Measurements from ENCODE around the gene SLC6A5. TPM values are rescaled to one million over a fixed set of nuclear protein-coding genes. Genes with fewer than 3 reads are reported as not detected.

Gene SLC6A5
- polyA plus RNA-seq, 1 of the 3 experiments (the other 2 are of a cell fraction): not detected

DNA sequence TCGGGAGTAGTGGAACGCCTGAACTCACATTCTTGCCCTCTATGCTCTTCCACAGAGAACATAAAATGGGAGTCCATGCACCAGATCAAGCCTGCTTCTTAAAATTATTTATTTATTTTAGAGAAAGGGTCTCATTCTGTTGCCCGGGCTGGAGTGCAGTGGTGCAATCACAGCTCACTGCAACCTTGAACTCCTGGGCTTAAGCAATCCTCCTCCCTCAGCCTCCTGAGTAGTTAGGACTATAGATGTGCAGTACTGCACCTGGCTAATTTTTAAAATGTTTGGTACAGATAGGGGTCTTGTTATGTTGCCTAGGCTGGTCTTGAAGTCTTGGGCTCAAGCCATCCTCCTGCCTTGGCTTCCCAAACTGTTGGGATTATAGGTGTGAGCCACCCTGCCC, 13.0 kb downstream of the SLC6A5 start:
- TF ChIP-seq MEF2A (IDR thresholded peaks at IDR 0.05; ENCODE audit: borderline replicate concordance, low read depth) (no peak), RXRA (IDR thresholded peaks at IDR 0.05; ENCODE audit: borderline replicate concordance, low read depth) (no peak), NFIC (IDR thresholded peaks at IDR 0.05; ENCODE audit: borderline replicate concordance) (no peak), GATA2 (CRISPR knock-in tag; IDR thresholded peaks at IDR 0.05) (no peak), GABPA (IDR thresholded peaks at IDR 0.05; ENCODE audit: low read depth) (no peak)
- TF ChIP-seq, protein P1, sequence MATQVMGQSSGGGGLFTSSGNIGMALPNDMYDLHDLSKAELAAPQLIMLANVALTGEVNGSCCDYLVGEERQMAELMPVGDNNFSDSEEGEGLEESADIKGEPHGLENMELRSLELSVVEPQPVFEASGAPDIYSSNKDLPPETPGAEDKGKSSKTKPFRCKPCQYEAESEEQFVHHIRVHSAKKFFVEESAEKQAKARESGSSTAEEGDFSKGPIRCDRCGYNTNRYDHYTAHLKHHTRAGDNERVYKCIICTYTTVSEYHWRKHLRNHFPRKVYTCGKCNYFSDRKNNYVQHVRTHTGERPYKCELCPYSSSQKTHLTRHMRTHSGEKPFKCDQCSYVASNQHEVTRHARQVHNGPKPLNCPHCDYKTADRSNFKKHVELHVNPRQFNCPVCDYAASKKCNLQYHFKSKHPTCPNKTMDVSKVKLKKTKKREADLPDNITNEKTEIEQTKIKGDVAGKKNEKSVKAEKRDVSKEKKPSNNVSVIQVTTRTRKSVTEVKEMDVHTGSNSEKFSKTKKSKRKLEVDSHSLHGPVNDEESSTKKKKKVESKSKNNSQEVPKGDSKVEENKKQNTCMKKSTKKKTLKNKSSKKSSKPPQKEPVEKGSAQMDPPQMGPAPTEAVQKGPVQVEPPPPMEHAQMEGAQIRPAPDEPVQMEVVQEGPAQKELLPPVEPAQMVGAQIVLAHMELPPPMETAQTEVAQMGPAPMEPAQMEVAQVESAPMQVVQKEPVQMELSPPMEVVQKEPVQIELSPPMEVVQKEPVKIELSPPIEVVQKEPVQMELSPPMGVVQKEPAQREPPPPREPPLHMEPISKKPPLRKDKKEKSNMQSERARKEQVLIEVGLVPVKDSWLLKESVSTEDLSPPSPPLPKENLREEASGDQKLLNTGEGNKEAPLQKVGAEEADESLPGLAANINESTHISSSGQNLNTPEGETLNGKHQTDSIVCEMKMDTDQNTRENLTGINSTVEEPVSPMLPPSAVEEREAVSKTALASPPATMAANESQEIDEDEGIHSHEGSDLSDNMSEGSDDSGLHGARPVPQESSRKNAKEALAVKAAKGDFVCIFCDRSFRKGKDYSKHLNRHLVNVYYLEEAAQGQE (IDR thresholded peaks at IDR 0.05; ENCODE audit: low read depth, low read length): no peak

DNA sequence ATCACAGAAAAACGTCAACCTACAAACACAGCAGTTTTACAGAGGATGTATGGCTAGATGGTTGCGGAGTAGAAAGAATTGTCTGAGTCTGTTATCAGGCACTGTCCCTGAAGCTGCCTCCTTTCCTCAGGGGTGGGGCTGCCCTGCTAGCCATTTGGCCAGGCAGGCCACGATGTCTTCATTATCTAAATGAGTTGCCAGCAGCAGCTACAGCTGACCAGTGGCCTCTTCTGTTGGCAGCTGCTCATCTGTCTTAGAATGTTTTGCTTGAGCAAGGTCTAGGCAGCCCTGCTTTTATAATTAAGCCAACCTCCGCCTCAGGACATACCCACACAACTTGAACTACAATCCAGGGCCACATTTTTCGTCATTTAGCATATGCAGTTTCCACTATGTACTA, 17.5 kb downstream of the SLC6A5 start:
- ChIA-PET POLR2A (interaction anchor here (0.5 to 0.7 kb wide), 2 partner anchors 163 to 485 kb away, joined by 3 read pairs; no protein-coding TSS in a partner anchor), CTCF (interaction anchor here (0.8 to 2.8 kb wide), 5 partner anchors 8 to 1536 kb away, joined by 3 to 9 read pairs (median 5); no protein-coding TSS in a partner anchor)
- H3K4me2 ChIP-seq: no peak overlapping the region
- H3F3A ChIP-seq (replicated peaks; ENCODE audit: insufficient read depth): no peaks in the 10 kb centered on the region
- no peak overlapping the region for H3K9ac ChIP-seq
- peak overlapping the region in 1 of 2 experiments; percentile 88; a peak in 2 of 4 replicates for H3K27ac ChIP-seq (ENCODE audit: low read depth in 2 of 2, low read length in 1 of 2)
- H4K20me1 ChIP-seq (ENCODE audit: insufficient read depth): no peaks in the 10 kb centered on the region
- no peaks in the 10 kb centered on the region for H3K36me3 ChIP-seq (replicated peaks in 1 of 2; ENCODE audit: control insufficient read depth in 1 of 2, insufficient read depth in 2 of 2, low read length in 1 of 2)
- no peaks in the 10 kb centered on the region for H3K79me2 ChIP-seq (ENCODE audit: insufficient read depth)
- 32% methylated on average over 5 of the region's 5 CpGs for WGBS (ENCODE audit: low lambda C conversion rate)
- no peak for DNase-seq
- peaks cover 0 to 28% of the 10 kb centered on the region in 2 experiments; a peak in 2 of 4 replicates for H3K4me1 ChIP-seq (ENCODE audit: control insufficient read depth in 1 of 2, insufficient read depth in 2 of 2, low read depth in 1 of 2, low read length in 1 of 2)
- TF ChIP-seq FOXJ3 (CRISPR knock-in tag; IDR thresholded peaks at IDR 0.05) (no peak; the same call in none of the 2 replicates), MXI1 (IDR thresholded peaks at IDR 0.05; ENCODE audit: low read depth, low read length) (peak; percentile 7; the same call in 1 of the 2 replicates)
- no peak overlapping the region for H3K4me3 ChIP-seq (ENCODE audit: low read depth in 2 of 2, low read length in 1 of 2)
- H2AFZ ChIP-seq (ENCODE audit: low read depth): no peak overlapping the region
- no peaks in the 10 kb centered on the region for H3K9me2 ChIP-seq
- no peaks in the 10 kb centered on the region for H3K27me3 ChIP-seq (ENCODE audit: insufficient read depth)
- H3K9me3 ChIP-seq: no peaks in the 10 kb centered on the region

More for the DNA sequence above, 13.0 kb downstream of the SLC6A5 start:
- no peaks in the 10 kb centered on the region for H3K79me2 ChIP-seq (ENCODE audit: insufficient read depth)
- H3K27ac ChIP-seq (ENCODE audit: low read depth in 2 of 2, low read length in 1 of 2): no peak overlapping the region
- H3F3A ChIP-seq (replicated peaks; ENCODE audit: insufficient read depth): no peaks in the 10 kb centered on the region
- no peak for DNase-seq
- H3K4me2 ChIP-seq: no peak overlapping the region
- ChIA-PET POLR2A (no interaction called here), CTCF (interaction anchor here (0.7 to 5.7 kb wide), 6 partner anchors 9 to 484 kb away, joined by 3 to 89 read pairs (median 3); no protein-coding TSS in a partner anchor)
- no peaks in the 10 kb centered on the region for H4K20me1 ChIP-seq (ENCODE audit: insufficient read depth)
- H2AFZ ChIP-seq (ENCODE audit: low read depth): no peak overlapping the region
- H3K36me3 ChIP-seq (replicated peaks in 1 of 2; ENCODE audit: control insufficient read depth in 1 of 2, insufficient read depth in 2 of 2, low read length in 1 of 2): no peaks in the 10 kb centered on the region
- H3K4me1 ChIP-seq (ENCODE audit: control insufficient read depth in 1 of 2, insufficient read depth in 2 of 2, low read depth in 1 of 2, low read length in 1 of 2): peaks cover 0 to 33% of the 10 kb centered on the region in 2 experiments; a peak in 2 of 4 replicates
- no peaks in the 10 kb centered on the region for H3K27me3 ChIP-seq (ENCODE audit: insufficient read depth)
- 32% methylated on average over 3 of the region's 3 CpGs for WGBS (ENCODE audit: low lambda C conversion rate)
- no peak overlapping the region for H3K4me3 ChIP-seq (ENCODE audit: low read depth in 2 of 2, low read length in 1 of 2)
- H3K9ac ChIP-seq: no peak overlapping the region
- no peaks in the 10 kb centered on the region for H3K9me2 ChIP-seq
- no peaks in the 10 kb centered on the region for H3K9me3 ChIP-seq

Measured in SK-N-SH (cell line).